GM19372 (cell line): ENCODE results near the gene NAIF1.
"Not testable (repeated sequence)": the region's sequence is repeated elsewhere in the genome, so short reads cannot be mapped to it uniquely, and the experiment has no call there.

ENCODE experiments used
- ATAC-seq: cut with Tn5 transposase; IDR thresholded peaks from one replicate; pipeline ENCODE4 v1.9.1; 2021; ENCODE audit warnings: mild to moderate bottlenecking, low read depth, moderate library complexity; ENCODE audit not compliant: unreplicated experiment

The NAIF1 gene, protein sequence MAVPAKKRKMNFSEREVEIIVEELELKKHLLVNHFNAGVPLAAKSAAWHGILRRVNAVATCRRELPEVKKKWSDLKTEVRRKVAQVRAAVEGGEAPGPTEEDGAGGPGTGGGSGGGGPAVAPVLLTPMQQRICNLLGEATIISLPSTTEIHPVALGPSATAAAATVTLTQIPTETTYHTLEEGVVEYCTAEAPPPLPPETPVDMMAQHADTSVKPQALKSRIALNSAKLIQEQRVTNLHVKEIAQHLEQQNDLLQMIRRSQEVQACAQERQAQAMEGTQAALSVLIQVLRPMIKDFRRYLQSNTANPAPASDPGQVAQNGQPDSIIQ

DNA sequence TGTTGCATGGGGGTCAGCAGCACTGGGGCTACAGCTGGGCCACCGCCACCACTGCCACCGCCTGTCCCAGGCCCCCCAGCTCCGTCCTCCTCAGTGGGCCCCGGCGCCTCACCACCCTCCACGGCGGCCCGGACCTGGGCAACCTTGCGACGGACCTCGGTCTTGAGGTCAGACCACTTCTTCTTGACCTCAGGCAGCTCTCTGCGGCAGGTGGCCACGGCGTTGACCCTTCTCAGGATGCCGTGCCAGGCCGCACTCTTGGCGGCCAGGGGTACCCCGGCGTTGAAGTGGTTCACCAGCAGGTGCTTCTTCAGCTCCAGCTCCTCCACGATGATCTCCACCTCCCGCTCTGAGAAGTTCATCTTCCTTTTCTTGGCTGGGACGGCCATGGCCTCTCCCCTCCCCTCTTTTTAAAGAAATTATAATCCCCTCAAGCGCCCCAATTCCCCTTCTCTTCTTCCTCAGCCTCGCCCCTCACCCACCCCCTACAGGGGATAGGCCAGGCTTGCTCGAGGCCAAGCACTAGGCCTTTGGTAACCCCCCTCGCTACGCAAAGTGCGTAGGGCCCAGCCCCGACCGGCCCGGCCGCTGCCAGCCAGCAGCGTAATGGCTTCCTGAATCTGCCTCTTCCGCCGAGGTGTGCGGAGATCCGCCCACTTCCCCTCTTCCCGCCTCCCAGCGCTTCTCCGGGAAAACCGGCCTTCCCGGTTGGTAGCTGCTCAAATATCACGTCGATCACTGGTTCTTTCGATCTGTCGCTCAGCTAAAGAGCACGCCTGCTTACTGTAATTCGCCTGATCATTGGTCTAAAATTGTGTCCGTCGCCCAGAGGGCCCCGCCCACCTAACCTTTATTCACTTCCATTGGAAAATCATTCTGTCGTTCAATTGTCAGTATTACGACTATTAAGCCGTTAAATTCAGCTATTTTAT, at the start of gene NAIF1:
TSS of gene NAIF1 (minus strand) at position 608 of the 932 bp plus-strand sequence. CDS start at position 389, 219 bp downstream.
- peak; percentile 60 for ATAC-seq

DNA sequence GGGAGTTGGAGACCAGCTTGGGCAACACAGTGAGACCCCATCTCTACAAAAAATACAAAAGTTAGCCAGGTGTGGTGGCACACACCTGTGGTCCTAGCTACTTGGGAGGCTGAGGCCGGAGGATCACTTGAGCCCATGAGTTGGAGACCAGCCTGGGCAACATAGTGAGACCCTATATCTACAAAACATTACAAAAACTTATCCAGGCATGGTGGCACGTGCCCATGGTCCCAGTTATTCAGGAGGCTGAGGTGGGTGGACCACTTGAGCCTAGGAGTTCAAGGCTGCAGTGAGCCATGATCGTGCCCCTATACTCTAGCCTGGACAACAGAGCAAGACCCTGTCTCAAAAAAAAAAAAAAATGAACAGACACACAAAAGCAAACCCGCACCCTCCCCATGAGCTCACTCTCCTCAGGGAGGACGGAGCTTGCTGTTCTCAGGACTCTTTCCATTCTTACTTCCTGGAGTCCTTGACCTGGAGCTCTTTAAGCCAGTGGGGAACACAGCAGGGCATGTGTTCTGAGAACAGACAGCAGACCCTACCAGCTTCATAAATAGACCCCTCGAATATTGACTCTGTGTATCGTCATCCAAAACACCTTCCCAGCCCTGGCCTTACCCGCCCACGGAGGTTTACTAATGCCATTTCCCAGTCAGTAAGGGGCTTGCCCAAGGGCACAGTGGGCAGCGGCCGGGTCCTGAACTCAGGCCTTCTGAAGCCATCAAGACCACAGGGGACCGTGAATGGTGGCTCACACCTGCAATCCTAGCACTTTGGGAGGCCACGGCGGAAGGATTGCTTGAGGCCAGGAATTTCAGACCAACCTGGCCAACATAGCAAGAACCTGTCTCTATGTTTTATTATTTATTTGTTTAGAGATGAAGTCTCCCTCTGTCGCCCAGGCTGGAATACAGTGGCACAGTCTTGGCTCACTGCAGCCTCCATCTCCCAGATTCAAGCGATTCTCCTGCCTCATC, 49.3 kb upstream of the NAIF1 start:
- ATAC-seq = no peak

DNA sequence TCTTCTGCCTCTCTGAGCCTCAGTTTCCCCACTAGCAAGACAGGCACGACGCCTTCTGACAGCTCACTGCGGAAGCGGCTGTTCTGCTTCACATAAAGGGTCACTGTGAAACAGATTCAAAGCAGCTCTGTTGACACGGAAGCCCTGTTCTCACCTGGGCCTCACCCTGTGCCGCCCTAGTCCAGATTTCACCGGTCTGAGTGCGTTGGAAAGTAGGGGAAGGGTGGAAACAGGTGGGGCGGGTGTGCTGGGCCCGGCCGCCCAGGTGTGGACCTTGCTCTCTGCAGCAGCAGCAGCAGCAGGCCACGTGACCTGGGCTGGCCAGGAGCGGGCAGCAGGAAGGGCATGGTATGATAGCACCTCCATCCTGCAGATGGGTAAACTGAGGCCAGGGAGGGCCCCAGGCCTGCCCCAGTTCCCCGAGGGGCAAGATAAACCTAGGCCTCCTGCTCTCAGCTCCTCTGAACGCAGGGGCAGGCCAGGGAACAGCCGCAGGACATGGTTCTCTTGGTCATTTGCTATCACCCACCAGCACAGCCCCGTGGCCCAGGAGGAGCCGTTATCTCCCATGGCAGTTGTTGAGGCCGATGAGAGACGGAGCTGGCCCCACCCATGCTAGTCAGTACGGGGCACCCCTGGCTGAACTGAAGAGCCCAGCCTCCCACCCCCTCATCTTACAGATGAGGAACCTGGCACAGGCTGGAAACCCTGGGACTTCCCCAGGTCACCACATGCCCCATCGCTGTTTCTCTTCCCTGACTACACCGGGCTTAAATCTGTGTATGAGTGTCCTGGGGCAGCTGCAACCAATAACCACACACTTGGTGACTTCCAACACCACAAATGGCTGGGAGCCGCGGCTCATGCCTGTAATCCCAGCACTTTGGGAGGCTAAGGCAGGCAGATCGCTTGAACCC, 48.3 kb upstream of the NAIF1 start:
- no peak for ATAC-seq

DNA sequence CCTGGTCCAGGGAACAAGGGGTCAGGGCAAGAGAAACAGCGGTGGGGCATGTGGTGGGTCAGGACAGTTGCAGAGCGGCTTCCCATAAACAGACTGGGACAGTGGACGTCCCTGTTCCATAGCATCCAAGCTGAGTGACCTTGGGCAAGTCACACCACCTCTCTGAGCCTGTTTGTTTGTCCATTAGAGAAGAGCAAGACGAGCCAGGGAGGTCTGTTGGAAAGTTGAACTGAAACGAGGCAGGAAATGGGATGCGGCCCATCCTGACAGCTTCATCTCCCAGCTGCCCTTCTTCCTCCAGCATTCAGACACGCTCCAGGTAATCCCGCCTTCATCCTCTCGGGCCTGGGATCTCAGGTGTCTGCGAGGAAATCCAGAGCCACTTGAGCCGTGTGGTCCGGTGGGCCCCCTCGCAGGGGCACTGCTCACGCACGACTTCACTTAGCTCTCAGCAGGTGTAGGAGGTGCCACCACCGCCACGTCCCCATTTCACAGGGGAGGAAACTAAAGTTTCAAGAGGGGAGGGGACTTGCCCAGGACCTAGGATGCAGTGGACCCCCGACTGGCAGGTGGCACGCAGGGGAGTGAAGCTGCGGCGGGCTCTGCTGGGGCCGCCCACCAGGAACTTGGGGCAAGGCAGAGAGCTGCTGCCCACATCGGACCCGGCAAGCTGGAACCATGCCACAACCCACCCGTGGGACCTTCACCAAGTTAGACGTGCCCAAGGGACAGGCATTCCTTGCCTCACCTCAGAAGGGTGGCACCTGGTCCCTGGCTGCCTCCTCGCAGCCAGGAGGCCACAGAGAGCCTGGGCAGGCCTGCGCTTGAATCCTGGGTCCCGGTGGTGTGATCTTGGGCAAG, 47.4 kb upstream of the NAIF1 start:
- ATAC-seq = no peak

DNA sequence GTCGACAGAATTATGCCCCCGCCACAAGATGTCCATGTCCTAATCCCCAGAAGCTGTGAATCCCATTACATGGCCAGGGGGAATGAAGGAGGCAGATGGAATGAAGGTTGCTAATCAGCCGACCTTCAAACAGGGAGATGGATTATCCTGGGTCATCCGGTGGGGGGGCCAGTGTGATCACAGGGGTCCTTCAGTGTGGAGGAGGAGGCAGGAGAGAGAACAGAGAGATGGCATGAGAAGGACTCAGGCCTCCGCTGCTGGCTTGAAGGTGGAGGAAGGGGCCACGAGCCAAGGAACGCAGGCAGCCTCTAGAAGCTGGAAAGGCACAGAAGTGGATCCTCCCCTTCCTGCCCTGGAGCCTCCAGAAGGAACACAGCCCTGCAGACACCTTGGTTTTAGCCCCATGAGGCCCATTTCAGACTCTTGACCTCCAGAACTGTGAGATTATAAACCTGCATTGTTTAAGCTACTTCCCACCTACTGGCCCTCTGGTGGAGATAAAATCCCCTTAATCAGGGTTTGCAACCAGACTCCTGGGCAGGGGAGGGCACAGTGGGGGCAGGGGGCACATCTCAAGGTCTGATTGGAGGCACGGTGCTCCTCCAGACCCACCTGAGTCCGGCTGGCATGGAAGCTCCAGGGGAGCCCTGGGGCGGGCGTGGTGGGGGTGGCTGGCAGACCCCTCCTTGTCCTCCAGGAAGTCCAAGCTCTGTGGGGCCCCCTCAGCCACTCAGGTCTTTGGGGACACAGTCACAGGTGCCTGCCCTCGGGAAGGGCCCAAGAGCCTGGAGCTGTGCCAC, 46.6 kb upstream of the NAIF1 start:
- ATAC-seq = no peak

DNA sequence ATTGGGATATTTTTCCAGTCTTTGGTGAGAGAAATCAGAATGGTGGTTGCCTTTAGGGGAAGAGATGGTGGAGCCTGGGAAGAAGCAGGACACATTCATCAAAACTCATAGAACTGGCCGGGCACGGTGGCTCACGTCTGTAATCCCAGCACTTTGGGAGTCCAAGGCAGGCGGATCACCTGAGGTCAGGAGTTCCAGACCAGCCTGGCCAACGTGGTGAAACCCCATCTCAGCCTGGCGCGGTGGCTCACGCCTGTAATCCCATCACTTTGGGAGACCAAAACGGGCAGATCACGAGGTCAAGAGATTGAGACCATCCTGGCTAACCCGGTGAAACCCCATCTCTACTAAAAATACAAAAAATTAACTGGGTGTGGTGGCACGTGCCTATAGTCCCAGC, 44.6 kb upstream of the NAIF1 start:
- not testable (repeated sequence) for ATAC-seq

DNA sequence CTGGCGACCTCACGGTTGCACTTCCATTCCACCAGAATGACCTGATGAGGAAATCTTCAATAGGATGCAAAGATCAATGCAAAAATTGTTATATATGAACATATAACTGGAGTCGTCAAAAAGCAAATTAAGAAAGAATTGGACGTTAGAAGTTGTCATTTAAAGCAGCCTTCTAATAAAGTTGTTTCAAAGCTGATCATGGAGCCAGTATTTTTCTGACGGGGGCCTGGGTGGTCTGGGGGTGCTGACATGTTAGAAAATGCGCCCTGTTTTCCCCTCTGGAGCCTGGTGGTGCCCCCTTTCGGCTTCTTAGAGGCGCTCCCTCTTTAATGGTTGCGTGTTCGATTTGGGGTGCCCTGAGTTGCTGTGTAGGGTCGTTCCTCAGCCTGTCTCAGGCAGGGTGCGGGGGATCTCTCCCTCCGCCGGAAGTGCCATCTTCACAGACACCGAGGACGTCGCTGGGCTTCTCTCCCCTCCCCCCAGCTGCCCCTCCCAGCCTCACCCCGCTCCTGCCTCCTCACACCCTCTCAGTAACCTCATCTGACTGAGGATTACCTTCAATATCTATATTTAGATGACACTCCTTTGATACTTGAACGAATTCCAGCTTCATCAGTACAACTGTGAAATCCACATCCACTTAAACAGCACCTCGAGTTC, 42.1 kb upstream of the NAIF1 start:
- ATAC-seq = no peak

DNA sequence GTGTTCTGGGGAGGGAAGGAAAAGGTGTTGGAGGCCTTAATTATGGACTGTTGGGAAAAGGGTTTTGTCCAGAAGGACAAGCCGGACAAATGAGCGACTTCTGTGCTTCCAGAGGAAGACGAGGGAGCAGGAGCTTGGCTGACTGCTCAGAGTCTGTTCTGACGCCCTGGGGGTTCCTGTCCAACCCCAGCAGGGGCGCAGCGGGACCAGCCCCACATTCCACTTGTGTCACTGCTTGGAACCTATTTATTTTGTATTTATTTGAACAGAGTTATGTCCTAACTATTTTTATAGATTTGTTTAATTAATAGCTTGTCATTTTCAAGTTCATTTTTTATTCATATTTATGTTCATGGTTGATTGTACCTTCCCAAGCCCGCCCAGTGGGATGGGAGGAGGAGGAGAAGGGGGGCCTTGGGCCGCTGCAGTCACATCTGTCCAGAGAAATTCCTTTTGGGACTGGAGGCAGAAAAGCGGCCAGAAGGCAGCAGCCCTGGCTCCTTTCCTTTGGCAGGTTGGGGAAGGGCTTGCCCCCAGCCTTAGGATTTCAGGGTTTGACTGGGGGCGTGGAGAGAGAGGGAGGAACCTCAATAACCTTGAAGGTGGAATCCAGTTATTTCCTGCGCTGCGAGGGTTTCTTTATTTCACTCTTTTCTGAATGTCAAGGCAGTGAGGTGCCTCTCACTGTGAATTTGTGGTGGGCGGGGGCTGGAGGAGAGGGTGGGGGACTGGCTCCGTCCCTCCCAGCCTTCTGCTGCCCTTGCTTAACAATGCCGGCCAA, 41.3 kb upstream of the NAIF1 start:
- ATAC-seq = no peak

DNA sequence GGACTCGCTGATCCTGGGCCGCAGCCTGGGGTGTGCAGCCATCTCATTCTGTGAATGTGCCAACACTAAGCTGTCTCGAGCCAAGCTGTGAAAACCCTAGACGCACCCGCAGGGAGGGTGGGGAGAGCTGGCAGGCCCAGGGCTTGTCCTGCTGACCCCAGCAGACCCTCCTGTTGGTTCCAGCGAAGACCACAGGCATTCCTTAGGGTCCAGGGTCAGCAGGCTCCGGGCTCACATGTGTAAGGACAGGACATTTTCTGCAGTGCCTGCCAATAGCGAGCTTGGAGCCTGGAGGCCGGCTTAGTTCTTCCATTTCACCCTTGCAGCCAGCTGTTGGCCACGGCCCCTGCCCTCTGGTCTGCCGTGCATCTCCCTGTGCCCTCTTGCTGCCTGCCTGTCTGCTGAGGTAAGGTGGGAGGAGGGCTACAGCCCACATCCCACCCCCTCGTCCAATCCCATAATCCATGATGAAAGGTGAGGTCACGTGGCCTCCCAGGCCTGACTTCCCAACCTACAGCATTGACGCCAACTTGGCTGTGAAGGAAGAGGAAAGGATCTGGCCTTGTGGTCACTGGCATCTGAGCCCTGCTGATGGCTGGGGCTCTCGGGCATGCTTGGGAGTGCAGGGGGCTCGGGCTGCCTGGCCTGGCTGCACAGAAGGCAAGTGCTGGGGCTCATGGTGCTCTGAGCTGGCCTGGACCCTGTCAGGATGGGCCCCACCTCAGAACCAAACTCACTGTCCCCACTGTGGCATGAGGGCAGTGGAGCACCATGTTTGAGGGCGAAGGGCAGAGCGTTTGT, 40.5 kb upstream of the NAIF1 start:
- ATAC-seq = no peak

DNA sequence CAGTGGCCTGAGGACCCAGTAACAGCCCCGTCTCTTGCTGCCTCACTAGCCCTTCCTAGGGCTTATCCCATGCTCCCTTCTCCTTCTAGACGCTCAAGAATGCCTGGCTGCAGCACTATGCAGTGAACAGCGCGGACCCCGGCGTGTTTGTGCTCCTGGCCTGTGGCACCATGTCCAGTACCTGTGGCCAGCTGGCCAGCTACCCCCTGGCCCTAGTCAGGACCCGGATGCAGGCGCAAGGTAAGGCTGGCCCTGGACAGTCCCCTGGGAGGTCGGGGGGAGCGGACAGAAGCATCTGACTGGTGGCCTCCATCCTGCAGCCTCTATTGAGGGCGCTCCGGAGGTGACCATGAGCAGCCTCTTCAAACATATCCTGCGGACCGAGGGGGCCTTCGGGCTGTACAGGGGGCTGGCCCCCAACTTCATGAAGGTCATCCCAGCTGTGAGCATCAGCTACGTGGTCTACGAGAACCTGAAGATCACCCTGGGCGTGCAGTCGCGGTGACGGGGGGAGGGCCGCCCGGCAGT, 39.9 kb upstream of the NAIF1 start:
- ATAC-seq = no peak

DNA sequence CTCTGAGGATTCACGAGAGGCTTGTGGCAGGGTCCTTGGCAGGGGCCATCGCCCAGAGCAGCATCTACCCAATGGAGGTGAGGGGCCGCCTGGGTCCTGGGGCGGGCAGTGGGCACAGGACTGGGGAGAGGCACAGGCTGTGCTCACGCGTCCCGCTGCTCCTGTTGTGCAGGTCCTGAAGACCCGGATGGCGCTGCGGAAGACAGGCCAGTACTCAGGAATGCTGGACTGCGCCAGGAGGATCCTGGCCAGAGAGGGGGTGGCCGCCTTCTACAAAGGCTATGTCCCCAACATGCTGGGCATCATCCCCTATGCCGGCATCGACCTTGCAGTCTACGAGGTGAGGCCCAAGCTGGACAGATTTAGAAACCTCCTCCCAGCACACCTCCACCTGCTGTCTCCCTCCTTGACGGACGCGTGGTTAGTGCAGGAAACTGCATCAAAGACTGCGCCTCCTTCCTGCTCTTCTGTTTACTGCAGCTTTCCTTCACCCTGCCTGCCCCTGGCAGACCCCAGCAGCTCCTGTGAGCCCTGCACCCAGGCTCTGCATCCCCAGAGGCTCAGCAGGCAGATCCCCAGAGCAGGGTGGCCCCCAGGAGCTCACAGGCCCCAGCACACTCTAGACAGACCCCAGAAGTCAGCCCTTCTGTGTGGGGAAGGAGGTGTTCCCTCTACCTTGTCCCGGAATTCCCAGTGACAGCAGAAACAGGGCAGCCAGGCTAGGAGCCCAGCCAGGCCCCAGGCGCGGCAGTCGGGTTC, 39.2 kb upstream of the NAIF1 start:
- no peak for ATAC-seq

DNA sequence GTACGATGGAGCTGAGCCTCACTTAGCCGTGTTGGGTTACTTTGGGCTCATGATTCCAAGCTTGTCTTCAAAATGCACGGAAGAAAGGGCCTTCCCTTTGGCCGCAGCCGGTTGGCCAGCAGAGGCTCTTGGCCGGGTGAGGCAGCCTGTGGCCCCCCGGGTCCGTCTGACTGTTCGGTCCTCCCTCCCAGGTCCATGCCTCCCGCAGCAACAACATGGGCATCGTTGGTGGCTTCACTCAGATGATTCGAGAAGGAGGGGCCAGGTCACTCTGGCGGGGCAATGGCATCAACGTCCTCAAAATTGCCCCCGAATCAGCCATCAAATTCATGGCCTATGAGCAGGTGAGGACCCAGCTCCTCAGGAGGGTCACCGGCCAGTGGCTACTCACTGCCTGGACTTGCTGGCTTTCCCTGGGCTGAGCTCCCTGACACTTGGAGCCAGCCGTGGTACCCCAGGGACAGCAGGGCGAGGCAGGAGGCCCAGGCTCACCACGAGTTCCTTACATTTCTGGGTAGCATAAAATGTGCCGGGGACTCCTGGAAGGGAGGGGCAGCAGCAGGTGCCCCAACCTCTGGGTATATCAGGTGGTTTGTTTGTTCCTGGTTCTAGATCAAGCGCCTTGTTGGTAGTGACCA, 38.5 kb upstream of the NAIF1 start:
- ATAC-seq = no peak

DNA sequence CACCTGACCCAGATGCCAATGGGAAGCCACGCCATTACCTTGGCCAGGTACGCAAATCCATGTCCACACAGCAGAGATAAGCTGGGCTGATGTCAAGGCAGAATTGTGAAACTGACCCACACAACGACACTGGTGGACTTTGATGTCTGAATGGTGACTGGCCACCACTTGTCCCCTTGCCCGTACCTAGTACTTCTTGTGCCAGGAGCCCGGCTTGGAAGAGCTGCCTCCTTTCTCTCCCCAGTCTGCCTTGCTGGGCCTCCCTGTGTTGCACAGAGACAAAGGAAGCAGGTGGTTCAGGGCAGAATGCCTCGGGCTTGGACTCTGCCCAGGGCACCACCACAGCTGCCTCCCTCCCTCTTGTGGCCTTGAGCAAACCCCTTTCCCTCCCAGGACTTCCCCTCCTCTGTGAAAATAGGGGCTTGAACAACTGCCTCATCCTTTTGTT, 37.1 kb upstream of the NAIF1 start:
- no peak for ATAC-seq

DNA sequence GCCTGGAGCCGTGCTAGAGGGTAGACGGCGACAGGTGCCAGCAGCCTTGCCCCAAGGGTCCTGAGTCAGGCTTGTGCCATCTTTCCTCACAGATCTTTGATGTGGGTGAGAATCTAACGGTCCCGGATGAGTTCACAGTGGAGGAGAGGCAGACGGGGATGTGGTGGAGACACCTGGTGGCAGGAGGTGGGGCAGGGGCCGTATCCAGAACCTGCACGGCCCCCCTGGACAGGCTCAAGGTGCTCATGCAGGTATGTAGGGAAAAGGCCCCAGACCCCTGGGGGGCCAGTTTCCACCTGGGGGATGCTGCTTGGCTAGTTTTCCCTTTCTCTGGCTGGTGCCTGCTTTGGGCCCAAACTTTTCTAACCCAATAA, 36.5 kb upstream of the NAIF1 start:
- ATAC-seq = no peak
